H9 (cell line): ENCODE data around the gene GSTO2. TPM values are rescaled to one million over a fixed set of nuclear protein-coding genes. Genes with fewer than 3 reads are reported as not detected.

Experiments used
- DNase-seq: peaks from one replicate; pipeline ENCODE4 v3.0.0-alpha.2; 2017
- H2AFZ ChIP-seq: one replicate; pipeline ENCODE4 v1.6.1; 2013; ENCODE audit warnings: mild to moderate bottlenecking, low read length, control low read depth, moderate library complexity
- H2AK5ac ChIP-seq: 2 replicates; pipeline ENCODE4 v1.6.1; 2013; ENCODE audit warnings: low read length, control low read depth, mixed read lengths; ENCODE audit not compliant: insufficient read length
- H2BK120ac ChIP-seq: one replicate; pipeline ENCODE4 v1.6.1; 2013; ENCODE audit warnings: low read depth, mild to moderate bottlenecking, low read length, control low read depth, inconsistent platforms; ENCODE audit not compliant: poor library complexity, severe bottlenecking
- H2BK12ac ChIP-seq: 2 replicates; pipeline ENCODE4 v1.6.1; 2013; ENCODE audit warnings: low read length, control low read depth, mixed read lengths, low read depth; ENCODE audit not compliant: insufficient read length
- H2BK15ac ChIP-seq: 2 replicates; pipeline ENCODE4 v1.6.1; 2013; ENCODE audit warnings: low read depth, low read length, control low read depth
- H2BK20ac ChIP-seq: one replicate; pipeline ENCODE4 v1.6.1; 2013; ENCODE audit warnings: low read depth, mild to moderate bottlenecking, low read length, control low read depth, inconsistent platforms; ENCODE audit not compliant: poor library complexity, severe bottlenecking
- H2BK5ac ChIP-seq: 2 replicates; pipeline ENCODE4 v1.6.1; 2013; ENCODE audit warnings: low read length, control low read depth, mixed read lengths; ENCODE audit not compliant: insufficient read length
- H3K14ac ChIP-seq: 2 replicates; pipeline ENCODE4 v1.6.1; 2013; ENCODE audit warnings: low read length, control low read depth; ENCODE audit not compliant: insufficient read depth
- H3K18ac ChIP-seq: 2 replicates; pipeline ENCODE4 v1.6.1; 2013; ENCODE audit warnings: low read depth, mild to moderate bottlenecking, mixed read lengths, low read length, control low read depth; ENCODE audit not compliant: insufficient read length
- H3K23ac ChIP-seq: 2 replicates; pipeline ENCODE4 v1.6.1; 2013; ENCODE audit warnings: low read length, control low read depth, mixed read lengths, low read depth; ENCODE audit not compliant: insufficient read length
- H3K23me2 ChIP-seq: 2 replicates; pipeline ENCODE4 v1.6.1; 2013; ENCODE audit warnings: low read depth, mild to moderate bottlenecking, mixed read lengths, low read length, control low read depth; ENCODE audit not compliant: insufficient read length, poor library complexity, severe bottlenecking
- H3K27ac ChIP-seq: 2 replicates; pipeline ENCODE4 v1.5.1; 2013; ENCODE audit warnings: low read length, control low read depth, mixed read lengths, low read depth; ENCODE audit not compliant: insufficient read length
- H3K27me3 ChIP-seq: 2 replicates; pipeline ENCODE4 v1.6.1; 2013; ENCODE audit warnings: low read length, control low read depth, inconsistent platforms; ENCODE audit not compliant: insufficient read depth
- H3K4ac ChIP-seq: 2 replicates; pipeline ENCODE4 v1.6.1; 2013; ENCODE audit warnings: low read depth, mild to moderate bottlenecking, control low read depth, inconsistent platforms, low read length, moderate library complexity
- H3K4me1 ChIP-seq: 2 replicates; pipeline ENCODE4 v1.6.1; 2013; ENCODE audit warnings: low read length, control low read depth, inconsistent platforms; ENCODE audit not compliant: insufficient read depth
- H3K4me2 ChIP-seq: 2 replicates; pipeline ENCODE4 v1.6.1; 2013; ENCODE audit warnings: low read length, control low read depth, mixed read lengths; ENCODE audit not compliant: insufficient read length, insufficient read depth
- H3K56ac ChIP-seq: 2 replicates; pipeline ENCODE4 v1.6.1; 2013; ENCODE audit warnings: low read depth, mild to moderate bottlenecking, mixed read lengths, low read length, control low read depth; ENCODE audit not compliant: insufficient read length
- H3K79me1 ChIP-seq: 2 replicates; pipeline ENCODE4 v1.6.1; 2013; ENCODE audit warnings: low read depth, mild to moderate bottlenecking, moderate library complexity, low read length, control low read depth, inconsistent platforms; ENCODE audit not compliant: insufficient read depth, poor library complexity, severe bottlenecking
- H3K79me2 ChIP-seq: 2 replicates; pipeline ENCODE4 v1.6.1; 2013; ENCODE audit warnings: low read length, control low read depth, inconsistent platforms; ENCODE audit not compliant: insufficient read depth
- H3K9ac ChIP-seq: 2 replicates; pipeline ENCODE4 v1.6.1; 2013; ENCODE audit warnings: low read length, control low read depth, mixed read lengths; ENCODE audit not compliant: insufficient read length; ENCODE audit errors: extremely low read depth
- H3K9me3 ChIP-seq: one replicate; pipeline ENCODE4 v1.6.1; 2013; ENCODE audit warnings: low read depth, low read length, inconsistent platforms; ENCODE audit not compliant: control insufficient read depth
- H3T11ph ChIP-seq: one replicate; pipeline ENCODE4 v1.6.1; 2013; ENCODE audit warnings: mild to moderate bottlenecking, low read length, control low read depth, inconsistent platforms
- H4K20me1 ChIP-seq: one replicate; pipeline ENCODE4 v1.6.1; 2013; ENCODE audit not compliant: control insufficient read depth, insufficient read length, insufficient read depth
- H4K5ac ChIP-seq: 2 replicates; pipeline ENCODE4 v1.6.1; 2013; ENCODE audit warnings: low read depth, mild to moderate bottlenecking, mixed read lengths, low read length, control low read depth; ENCODE audit not compliant: insufficient read length
- H4K8ac ChIP-seq: replicated peaks from 2 replicates; pipeline ENCODE4 v1.6.1; 2013; ENCODE audit warnings: low read length, control low read depth, mixed read lengths, low read depth; ENCODE audit not compliant: insufficient read length
- H4K91ac ChIP-seq: 2 replicates; pipeline ENCODE4 v1.6.1; 2013; ENCODE audit warnings: low read depth, mild to moderate bottlenecking, moderate library complexity, mixed read lengths, low read length, control low read depth; ENCODE audit not compliant: insufficient read length
- H3K27ac Mint-ChIP-seq, 3 experiments: 2 replicates in 2 of 3; 3 replicates in 1 of 3; pipeline ENCODE4 v1.8.0; 2020 to 2021; ENCODE audit warnings: mixed read lengths in 3 of 3, mild to moderate bottlenecking in 1 of 3, moderate library complexity in 1 of 3
- H3K27me3 Mint-ChIP-seq: 2 replicates; pipeline ENCODE4 v1.8.0; 2021; ENCODE audit warnings: low read depth, mild to moderate bottlenecking, moderate library complexity, mixed read lengths
- H3K36me3 Mint-ChIP-seq, 3 experiments: 2 replicates in 2 of 3; 3 replicates in 1 of 3; pipeline ENCODE4 v1.8.0; 2020 to 2021; ENCODE audit warnings: low read depth in 3 of 3, mixed read lengths in 3 of 3; ENCODE audit not compliant: insufficient read depth in 1 of 3
- H3K4me1 Mint-ChIP-seq, 2 experiments: 2 replicates each; pipeline ENCODE4 v1.8.0; 2020; ENCODE audit warnings: mixed read lengths in 2 of 2
- H3K4me3 Mint-ChIP-seq, 2 experiments: 2 replicates in 1 of 2; 3 replicates in 1 of 2; pipeline ENCODE4 v1.8.0; 2020 to 2021; ENCODE audit warnings: mild to moderate bottlenecking in 2 of 2, mixed read lengths in 2 of 2, moderate library complexity in 1 of 2
- H3K9me3 Mint-ChIP-seq, 2 experiments: 2 replicates in 1 of 2; 3 replicates in 1 of 2; pipeline ENCODE4 v1.8.0; 2020; ENCODE audit warnings: mild to moderate bottlenecking in 2 of 2, mixed read lengths in 2 of 2, moderate library complexity in 1 of 2
- CTCF ChIP-seq: fragments of 200-600 bp; sonication (generic); conservative IDR thresholded peaks from 3 replicates; pipeline ENCODE4 v1.8.0; 2021; ENCODE audit warnings: antibody characterized with exemption, mild to moderate bottlenecking
- WGBS: extraction: QIAGEN DNeasy Blood & Tissue Kit; methylation state at CpG from one replicate; pipeline ENCODE4 v1.1.7; 2013; ENCODE audit warnings: missing lambda C conversion rate, low lambda C conversion rate, mixed read lengths; ENCODE audit not compliant: insufficient read length; ENCODE audit errors: extremely low coverage; 5-methylcytosine and 5-hydroxymethylcytosine counted together
- total RNA-seq: library from RNA; stranded (reverse); gene quantifications from 2 replicates; pipeline ENCODE4 v1.2.1, GENCODE V29; 2021

Gene GSTO2
- total RNA-seq, 1 experiment from 2014 or later, result 14.5 TPM

- peak overlapping the region in 2 of 3 experiments; percentile 28 to 44; a peak in 2 of 7 replicates for H3K27ac Mint-ChIP-seq
- Histone ChIP-seq H3K27ac (no peak overlapping the region), H2BK20ac (no peak overlapping the region), H3K9me3 (peaks cover 5% of the 10 kb centered on the region), H3K4me2 (no peak overlapping the region), H2BK15ac (no peak overlapping the region), H3K79me1 (no peaks in the 10 kb centered on the region), H3K23me2 (no peaks in the 10 kb centered on the region), H2BK120ac (no peak overlapping the region), H4K20me1 (no peaks in the 10 kb centered on the region), H2BK12ac (no peak overlapping the region), H4K5ac (no peak overlapping the region), H3K4me1 (no peaks in the 10 kb centered on the region), H3K4ac (no peak overlapping the region), H3K14ac (no peak overlapping the region), H3T11ph (no peak overlapping the region), H3K23ac (no peak overlapping the region), H2BK5ac (no peak overlapping the region), H2AFZ (no peak overlapping the region), H2AK5ac (no peak overlapping the region), H3K18ac (no peak overlapping the region), H3K27me3 (no peaks in the 10 kb centered on the region), H4K8ac (no peak overlapping the region), H3K79me2 (no peaks in the 10 kb centered on the region), H4K91ac (no peak overlapping the region), H3K56ac (no peak overlapping the region), H3K9ac (no peak overlapping the region)
- H3K9me3 Mint-ChIP-seq, result peaks cover 27% of the 10 kb centered on the region in 2 experiments
- no peaks in the 10 kb centered on the region; the same call in none of the 2 replicates for H3K27me3 Mint-ChIP-seq
- H3K4me3 Mint-ChIP-seq, result no peak overlapping the region
- H3K36me3 Mint-ChIP-seq, result peaks cover 18 to 24% (median 18%) of the 10 kb centered on the region in 3 experiments
- no peak for DNase-seq
- H3K4me1 Mint-ChIP-seq, result peaks cover 13 to 14% of the 10 kb centered on the region in 2 experiments
- TF ChIP-seq CTCF, result no peak
- WGBS, result no CpG with 5 or more reads among the region's 12 CpGs
Measured at GRCh38 chr10:104300002-104300735, 31.2 kb downstream of the GSTO2 start.
